AG10803 (cell line): ENCODE measurements around the gene APCDD1L.

ENCODE experiments used
- DNase-seq: peaks from one replicate; pipeline ENCODE4 v3.0.0; 2010; ENCODE audit warnings: low read depth
- H3K4me3 ChIP-seq: 2 replicates; pipeline ENCODE4 v1.5.1; 2011; ENCODE audit warnings: mild to moderate bottlenecking, low read length, control low read depth
- CTCF ChIP-seq: conservative IDR thresholded peaks from 2 replicates; pipeline ENCODE4 v1.5.1; 2011; ENCODE audit warnings: mild to moderate bottlenecking, low read length, control low read depth, inconsistent platforms

APCDD1L gene

GRCh38 chr20:58554541-58554940, 39.3 kb upstream of the APCDD1L start:
- no peak overlapping the region for H3K4me3 ChIP-seq
- no peak for TF ChIP-seq CTCF
- DNase-seq: no peak

DNA sequence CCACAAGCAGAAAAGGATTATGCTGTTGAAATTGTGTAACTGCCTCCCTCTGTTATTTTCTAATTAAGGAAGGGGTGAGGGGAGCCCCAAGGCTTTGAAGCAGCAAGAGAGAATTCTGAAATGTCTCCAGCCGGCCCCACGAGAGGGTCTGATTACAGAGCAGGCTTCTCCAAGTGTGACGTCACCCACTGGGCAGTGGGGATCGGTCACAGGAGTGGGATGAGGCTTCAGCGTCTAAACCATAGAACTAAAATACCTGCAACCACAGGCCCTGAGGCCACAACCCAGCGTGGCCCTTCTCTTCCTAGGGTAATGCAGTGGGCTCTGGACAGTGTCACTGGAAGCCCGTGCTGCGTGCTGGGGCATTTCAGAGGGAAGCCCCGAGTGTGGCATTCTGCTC, 38.6 kb upstream of the APCDD1L start:
- no peak for TF ChIP-seq CTCF
- DNase-seq: peak; percentile 30
- no peak overlapping the region for H3K4me3 ChIP-seq

GRCh38 chr20:58553166-58553696, 38.0 kb upstream of the APCDD1L start:
- no peak for TF ChIP-seq CTCF
- DNase-seq: no peak
- no peak overlapping the region for H3K4me3 ChIP-seq

- no peak overlapping the region for H3K4me3 ChIP-seq
- no peak for TF ChIP-seq CTCF
- DNase-seq: no peak
Measured at GRCh38 chr20:58552366-58552934, 37.3 kb upstream of the APCDD1L start.

GRCh38 chr20:58551631-58552030, 36.4 kb upstream of the APCDD1L start:
- TF ChIP-seq CTCF: no peak
- no peak overlapping the region for H3K4me3 ChIP-seq
- no peak for DNase-seq

DNA sequence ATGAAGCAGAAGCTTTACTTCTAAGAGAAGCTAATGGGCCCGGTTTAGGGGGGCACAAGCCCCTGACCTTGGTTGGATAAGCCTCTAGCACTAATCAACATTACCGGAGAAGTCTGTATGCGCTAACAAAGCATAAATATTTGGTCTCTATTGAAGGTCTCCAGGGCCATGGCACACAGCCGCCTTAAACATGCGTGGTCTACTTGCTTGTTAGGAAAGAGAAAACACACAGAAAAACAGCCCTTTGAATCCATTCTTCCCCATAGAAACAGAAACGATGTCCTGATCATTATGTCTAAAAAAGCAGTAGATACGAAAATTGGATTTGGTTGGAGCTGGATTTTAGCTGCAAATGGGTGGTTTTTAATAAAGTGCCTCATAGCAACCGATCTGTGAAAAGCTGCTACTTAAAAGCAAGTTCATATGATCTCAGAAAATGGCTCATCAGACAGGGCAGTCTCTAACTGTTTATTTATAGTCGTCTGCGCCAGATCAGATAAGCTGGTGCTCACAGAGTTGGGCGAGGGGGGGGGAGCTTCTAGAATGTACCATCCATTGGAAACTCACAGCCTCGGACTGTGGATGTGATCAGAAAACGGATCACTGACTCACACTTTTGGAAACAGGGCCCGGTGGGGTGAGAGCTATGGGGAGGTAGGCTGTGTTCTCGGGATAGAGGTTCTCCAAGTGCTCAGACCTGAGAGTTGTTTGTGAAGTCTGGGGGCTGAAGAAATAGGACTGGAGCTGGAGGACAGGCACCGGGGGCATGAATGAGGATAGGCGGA, 35.3 kb upstream of the APCDD1L start:
- TF ChIP-seq CTCF: no peak
- DNase-seq: peak; percentile 41
- no peak overlapping the region for H3K4me3 ChIP-seq
